A204.1 (cell line): Measurements from ENCODE around the gene SRGN.

Experiments
- FAIRE-seq: peaks from 2 replicates; lab custom pipeline; 2012; peaks lifted over from hg19 to GRCh38; lab: Jason Lieb, UNC

SRGN gene

GRCh38 chr10:69091143-69091651 is 3.3 kb downstream of the SRGN start:
- no peak for FAIRE-seq

- FAIRE-seq = peak; percentile 83
These were observed 5.3 kb downstream of the SRGN start for GRCh38 chr10:69092959-69093850.

DNA sequence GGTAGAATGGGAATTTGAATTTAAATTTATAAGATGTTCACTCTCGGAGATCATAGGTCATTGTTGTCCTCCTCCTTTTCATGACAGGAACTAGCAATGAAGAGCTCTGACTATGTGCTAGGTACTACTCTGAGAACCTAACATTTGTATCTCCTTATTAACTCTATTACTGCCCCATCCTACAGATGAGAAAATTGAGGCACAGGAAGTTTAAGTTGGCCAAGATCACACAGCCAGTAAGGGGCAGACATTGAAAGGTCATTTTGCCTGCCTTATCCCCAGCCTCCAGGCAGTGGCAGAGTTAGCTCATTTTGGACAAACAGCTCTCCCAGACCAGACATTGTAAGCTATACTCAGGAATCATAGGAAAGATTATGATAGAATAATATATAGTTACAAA is 6.0 kb downstream of the SRGN start:
- FAIRE-seq = no peak

GRCh38 chr10:69096045-69096444 is 8.1 kb downstream of the SRGN start:
- no peak for FAIRE-seq

GRCh38 chr10:69097729-69098128 is 9.8 kb downstream of the SRGN start:
- FAIRE-seq = no peak

DNA sequence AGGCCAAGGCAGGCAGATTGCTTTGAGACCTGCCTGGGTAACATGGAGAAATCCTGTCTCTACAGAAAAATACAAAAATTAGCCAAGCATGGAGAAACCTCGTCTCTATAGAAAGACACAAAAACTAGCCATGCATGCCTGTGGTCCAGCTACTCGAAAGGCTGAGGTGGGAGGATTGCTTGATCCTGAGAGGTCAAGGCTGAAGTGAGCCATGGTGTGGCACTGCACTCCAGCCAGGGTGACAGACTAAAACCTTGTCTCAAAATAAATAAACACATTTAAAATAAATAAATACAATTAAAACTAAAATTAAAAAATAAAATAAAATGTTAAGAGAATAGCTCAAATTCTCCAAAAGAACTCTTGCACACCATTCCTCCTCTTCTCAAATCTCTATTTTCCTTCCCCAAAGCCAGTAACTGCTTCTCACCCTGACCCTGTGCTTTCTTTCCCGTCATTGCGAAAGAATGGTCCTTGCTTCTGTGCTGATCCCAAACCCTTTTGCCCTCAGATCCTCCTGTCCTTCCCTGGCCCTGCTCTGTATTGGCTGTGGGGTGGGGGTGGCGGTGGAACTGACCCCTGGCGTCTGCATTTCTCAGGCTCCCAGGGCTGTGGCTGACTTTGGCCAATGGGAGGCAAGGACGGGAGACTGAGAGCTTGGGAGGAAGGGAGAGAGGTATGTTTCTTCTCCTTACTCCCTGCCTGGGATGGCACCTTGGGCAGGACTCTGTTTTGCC is 12.4 kb downstream of the SRGN start:
- no peak for FAIRE-seq

GRCh38 chr10:69101451-69102095 is 13.7 kb downstream of the SRGN start:
- FAIRE-seq = no peak

- FAIRE-seq = no peak
These were observed 14.5 kb downstream of the SRGN start for GRCh38 chr10:69102440-69102839.

GRCh38 chr10:69103784-69104183 is 15.9 kb downstream of the SRGN start:
- no peak for FAIRE-seq

DNA sequence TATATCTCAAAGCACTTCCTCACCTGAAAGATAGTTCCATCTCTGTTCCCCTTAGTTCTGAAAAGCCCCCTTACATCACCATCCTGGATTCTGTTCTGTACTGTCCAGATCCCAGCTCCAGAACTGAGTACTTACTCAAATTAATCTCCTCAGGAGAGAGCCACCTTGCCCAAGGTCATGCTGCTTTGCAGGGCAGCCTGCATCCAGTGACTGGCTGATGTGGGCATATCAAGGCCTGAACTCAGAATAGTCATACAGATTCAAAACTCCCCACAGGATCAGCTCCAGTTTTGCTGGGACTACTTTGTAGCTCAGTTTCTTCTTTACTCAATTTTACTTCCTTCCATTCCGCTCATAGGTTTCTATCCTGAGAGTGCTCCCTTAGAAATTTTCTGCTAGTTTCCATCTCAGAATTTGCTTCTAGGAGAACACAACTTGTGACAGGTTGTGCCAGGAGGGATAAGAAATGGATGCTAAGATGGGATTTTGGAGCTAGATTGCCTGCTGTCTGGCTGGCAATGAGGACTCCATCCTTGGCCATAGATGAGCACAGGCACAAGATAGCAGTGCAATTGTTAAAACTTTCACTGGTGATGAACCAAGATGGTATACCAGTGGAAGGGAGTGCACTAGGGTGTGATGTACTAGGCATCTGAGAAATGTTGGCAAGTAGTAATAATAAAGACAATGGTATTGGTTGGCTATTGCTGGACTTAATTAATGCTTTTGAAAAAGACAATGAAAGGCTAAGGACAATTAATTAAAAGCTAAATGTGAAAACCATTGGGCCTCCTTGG is 17.3 kb downstream of the SRGN start:
- FAIRE-seq = no peak

- FAIRE-seq = no peak
These were observed 19.2 kb downstream of the SRGN start for GRCh38 chr10:69107176-69107490.

DNA sequence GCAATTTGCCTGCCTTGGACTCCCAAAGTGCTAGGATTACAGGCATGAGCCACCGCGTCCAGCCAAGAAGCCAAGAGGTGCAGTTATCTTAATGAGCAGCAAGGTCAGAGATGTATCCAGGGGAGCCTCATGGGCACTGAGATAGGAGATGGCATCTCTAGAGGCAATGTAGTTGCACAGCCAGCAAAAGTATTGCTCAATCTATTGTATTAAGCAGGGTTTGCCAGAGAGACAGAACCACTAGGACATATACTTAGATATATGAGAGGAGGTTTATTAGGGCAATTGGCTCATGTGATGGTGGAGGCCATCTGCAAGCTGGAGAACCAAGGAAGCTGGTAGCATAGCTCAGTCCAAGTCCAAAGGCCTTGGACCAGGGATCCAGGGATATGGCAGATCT is 19.8 kb downstream of the SRGN start:
- FAIRE-seq = no peak

DNA sequence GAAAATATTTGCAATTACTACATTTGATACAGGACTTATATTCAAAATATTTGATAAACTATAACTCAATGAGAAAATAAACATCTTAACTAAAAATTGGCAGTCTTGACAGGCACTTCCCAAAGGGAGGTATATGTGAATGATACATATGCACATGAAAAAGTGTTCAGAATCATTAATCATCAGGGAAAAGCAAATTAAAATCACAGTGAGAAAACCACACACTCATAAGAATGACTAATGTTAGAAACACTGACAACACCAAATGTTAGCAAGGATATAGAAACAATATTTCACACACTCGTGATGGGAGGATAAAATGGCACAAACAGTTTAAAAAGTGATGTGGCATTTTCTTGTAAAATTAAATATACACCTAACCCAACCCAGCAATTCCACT is 32.0 kb downstream of the SRGN start:
- no peak for FAIRE-seq

DNA sequence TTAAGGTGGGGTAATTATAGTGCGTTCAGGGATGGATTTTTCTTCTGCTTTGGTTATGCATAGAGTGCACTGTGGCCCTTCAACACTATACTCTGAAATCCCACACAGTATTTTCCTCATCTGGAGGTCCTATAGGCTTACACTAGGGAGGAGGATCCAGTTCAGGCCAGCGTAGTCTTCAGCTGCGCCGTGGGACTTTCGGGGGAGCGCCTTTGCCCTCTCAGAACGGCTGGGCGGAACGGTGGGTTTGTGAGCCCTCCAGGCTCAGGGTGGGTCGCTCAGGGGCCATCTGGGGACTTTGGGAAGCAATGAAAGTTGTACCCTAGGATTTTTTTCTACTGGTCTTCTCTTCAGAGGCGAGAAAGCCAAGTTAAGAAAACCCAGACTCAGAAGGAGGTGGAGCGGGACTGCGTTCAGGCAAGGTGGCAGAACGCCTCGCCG is 35.4 kb downstream of the SRGN start:
- no peak for FAIRE-seq

- peak; percentile 96 for FAIRE-seq
These were observed 36.1 kb downstream of the SRGN start, which contains the start of gene VPS26A for GRCh38 chr10:69123747-69124562. Gene VPS26A, plus strand, starts transcription at chr10:69124178. Its CDS starts 100 bp downstream, at chr10:69124278.

- no peak for FAIRE-seq
These were observed 36.8 kb downstream of the SRGN start for GRCh38 chr10:69124563-69125268.

DNA sequence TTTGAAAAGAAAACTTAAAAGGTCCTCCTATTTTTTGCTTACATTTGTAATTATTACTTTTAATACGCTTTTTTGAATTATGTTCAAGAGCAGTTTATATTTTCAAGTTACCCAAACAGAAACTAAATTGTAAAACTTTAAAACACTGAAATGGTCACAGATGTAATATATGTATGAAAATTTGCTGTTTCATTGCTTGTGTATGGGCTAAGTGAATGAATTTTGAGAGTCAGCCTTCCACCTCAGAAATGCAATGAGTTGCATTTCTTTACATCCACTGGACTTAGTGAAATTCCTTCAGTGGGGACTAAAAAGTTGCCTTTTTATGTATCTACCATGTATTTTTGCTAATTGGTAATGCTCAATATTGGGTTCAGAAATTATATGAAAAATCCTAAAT is 37.7 kb downstream of the SRGN start:
- no peak for FAIRE-seq

GRCh38 chr10:69130251-69130650 is 42.3 kb downstream of the SRGN start:
- no peak for FAIRE-seq

DNA sequence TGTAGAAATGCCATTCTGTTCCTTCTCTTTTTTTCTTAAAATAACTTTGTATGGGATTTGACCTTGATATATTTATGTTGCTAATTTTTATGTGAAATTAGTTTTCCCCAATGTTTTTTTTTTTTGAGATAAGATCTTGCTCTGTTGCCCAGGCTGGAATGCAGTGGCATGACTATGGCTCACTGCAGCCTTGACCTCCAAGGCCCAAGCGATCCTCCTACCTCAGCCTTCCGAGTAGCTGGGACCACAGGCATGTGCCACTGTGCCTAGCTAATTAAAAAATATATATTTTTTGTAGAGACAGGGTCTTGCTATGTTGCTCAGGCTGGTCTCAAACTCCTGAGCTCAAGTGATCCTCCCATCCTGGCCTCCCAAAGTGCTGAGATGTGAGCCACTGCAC is 52.1 kb downstream of the SRGN start:
- FAIRE-seq = no peak

GRCh38 chr10:69141304-69141703 is 53.4 kb downstream of the SRGN start:
- no peak for FAIRE-seq
